ENCODE results near the gene ATF6.

The ATF6 gene

DNA sequence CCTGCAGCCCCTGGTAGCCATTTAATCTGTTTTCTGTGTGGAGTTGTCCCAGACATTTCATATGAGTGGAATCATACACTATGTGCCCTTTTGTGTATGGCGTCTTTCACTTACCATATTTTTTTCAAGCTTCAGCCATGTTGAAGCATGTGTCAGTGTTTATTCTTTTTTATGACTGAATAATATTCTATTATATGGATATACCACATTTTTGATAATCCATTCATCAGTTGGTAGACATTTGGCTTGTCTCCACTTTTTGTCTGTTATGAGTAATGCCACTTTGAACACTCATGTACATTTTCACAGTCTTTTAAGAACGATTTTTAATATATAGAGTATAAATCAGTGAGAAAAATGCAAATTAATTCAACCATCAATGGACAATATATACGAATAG is 44.7 kb downstream of the ATF6 start:
- H3K4me3 ChIP-seq (ENCODE audit: low read depth, low read length) = no peak overlapping the region
- in situ Hi-C loops (cut with HindIII; ENCODE audit: low sequenced_read_pairs) = no loop called here
- DNase-seq (ENCODE audit: low read depth, low spot score) = no peak
- TF ChIP-seq, protein P1, sequence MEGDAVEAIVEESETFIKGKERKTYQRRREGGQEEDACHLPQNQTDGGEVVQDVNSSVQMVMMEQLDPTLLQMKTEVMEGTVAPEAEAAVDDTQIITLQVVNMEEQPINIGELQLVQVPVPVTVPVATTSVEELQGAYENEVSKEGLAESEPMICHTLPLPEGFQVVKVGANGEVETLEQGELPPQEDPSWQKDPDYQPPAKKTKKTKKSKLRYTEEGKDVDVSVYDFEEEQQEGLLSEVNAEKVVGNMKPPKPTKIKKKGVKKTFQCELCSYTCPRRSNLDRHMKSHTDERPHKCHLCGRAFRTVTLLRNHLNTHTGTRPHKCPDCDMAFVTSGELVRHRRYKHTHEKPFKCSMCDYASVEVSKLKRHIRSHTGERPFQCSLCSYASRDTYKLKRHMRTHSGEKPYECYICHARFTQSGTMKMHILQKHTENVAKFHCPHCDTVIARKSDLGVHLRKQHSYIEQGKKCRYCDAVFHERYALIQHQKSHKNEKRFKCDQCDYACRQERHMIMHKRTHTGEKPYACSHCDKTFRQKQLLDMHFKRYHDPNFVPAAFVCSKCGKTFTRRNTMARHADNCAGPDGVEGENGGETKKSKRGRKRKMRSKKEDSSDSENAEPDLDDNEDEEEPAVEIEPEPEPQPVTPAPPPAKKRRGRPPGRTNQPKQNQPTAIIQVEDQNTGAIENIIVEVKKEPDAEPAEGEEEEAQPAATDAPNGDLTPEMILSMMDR (IDR thresholded peaks at IDR 0.05; ENCODE audit: low read depth, low read length) = no peak

DNA sequence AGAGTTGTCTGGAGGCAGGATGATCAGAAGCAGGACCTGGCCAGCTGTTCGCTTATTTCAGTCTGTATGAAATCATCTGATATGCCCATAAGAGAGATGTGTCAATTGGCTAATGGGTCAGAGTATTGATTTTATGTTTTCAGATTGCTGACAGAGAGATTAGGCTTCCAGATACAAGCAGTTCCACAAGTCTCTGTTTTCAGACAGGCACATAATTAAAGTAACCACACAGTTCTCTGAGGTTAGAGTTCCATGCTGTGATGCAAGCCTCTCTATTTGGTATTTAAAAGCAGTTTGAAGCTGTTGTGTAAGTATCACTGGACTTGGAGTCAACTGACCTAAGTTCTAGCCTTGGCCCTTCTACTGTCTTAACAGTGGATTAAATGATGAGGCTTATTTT is 50.1 kb downstream of the ATF6 start:
- DNase-seq (ENCODE audit: low read depth, low spot score) = peak; percentile 59
- in situ Hi-C loops (cut with HindIII; ENCODE audit: low sequenced_read_pairs) = no loop called here
- no peak overlapping the region for H3K4me3 ChIP-seq (ENCODE audit: low read depth, low read length)
- TF ChIP-seq, protein P1 (IDR thresholded peaks at IDR 0.05; ENCODE audit: low read depth, low read length) = no peak

DNA sequence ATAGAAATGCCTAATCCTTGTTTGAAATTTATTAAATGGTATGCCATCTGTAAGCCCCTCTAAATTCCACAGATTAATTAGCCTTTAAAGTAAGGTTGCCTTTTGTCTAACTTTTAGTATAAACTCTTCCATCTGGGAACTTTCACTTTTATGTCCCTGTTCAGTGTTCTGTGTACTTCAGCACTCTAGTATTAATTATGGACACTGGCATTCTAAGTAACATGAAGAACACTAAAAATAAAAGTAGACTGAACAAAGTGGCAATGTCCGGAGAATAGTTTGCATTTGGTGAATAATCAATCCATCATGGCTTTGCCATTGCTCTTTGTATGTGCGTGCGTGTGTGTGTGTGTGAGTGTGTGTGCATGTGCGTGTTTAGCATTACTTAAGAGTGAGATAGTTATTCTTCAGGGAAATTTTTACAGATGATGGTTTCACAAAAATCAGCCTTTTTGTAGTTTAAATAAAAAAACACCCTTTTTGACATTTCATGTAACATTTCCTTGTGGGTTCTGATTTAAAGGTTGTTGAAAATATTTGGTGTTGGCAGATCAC is 51.1 kb downstream of the ATF6 start:
- no peak overlapping the region for H3K4me3 ChIP-seq (ENCODE audit: low read depth, low read length)
- in situ Hi-C loops (cut with HindIII; ENCODE audit: low sequenced_read_pairs) = no loop called here
- DNase-seq (ENCODE audit: low read depth, low spot score) = no peak
- TF ChIP-seq, protein P1 (IDR thresholded peaks at IDR 0.05; ENCODE audit: low read depth, low read length) = no peak

DNA sequence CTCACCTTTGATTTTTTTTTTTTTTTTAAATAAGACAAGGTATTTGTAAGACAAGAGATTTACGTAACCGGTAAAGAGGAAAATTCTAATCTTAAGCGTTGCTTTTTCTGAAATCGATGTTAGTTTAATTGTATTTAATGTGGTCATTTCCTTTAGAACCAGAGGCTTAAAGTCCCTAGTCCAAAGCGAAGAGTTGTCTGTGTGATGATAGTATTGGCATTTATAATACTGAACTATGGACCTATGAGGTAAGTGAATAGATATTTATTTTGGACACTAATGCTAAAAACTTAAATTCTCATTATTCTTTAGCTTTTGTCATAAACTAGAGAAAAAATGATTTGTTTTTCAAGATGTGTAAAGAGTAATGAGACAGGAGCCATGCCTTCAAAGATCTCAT is 54.8 kb downstream of the ATF6 start:
- no peak overlapping the region for H3K4me3 ChIP-seq (ENCODE audit: low read depth, low read length)
- DNase-seq (ENCODE audit: low read depth, low spot score) = no peak
- TF ChIP-seq, protein P1 (IDR thresholded peaks at IDR 0.05; ENCODE audit: low read depth, low read length) = no peak
- in situ Hi-C loops (cut with HindIII; ENCODE audit: low sequenced_read_pairs) = no loop called here

DNA sequence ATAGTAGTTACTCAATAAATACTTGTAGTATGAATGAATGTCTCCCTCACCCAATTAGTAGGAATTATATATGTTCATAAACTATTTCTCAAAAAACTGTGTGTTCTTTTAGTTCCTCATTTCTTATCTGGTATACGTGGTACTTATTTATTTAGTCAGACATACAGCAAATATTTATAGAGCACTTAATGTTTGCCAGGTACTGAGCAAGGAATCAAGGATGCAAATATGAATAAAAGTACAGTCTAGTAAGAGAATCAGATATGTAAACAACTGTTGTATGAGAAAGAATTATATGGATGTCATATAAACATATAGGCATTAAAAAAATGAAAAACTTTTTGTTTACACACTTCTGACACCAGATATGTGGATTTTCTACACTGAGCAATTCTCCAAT is 58.5 kb downstream of the ATF6 start:
- in situ Hi-C loops (cut with HindIII; ENCODE audit: low sequenced_read_pairs) = no loop called here
- TF ChIP-seq, protein P1 (IDR thresholded peaks at IDR 0.05; ENCODE audit: low read depth, low read length) = no peak
- no peak overlapping the region for H3K4me3 ChIP-seq (ENCODE audit: low read depth, low read length)
- DNase-seq (ENCODE audit: low read depth, low spot score) = no peak

DNA sequence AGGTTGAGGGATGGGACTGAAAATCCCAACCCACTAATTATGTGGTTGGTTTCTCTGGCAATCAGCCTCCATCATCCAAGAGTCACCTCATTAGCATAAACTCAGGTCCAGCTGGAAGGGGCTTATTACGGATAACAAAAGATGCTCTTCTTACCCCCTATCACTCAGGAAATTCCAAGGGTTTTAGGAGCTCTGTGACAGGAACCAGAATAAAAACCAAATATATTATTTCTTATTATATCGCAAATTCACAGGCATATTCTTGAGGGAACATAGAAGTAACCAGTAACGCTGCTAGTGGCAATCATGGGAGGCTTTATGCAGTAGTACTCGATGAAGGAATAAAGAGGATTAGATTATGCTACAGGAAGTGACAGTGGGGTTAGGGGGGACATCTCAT is 59.7 kb downstream of the ATF6 start:
- in situ Hi-C loops (cut with HindIII; ENCODE audit: low sequenced_read_pairs) = no loop called here
- H3K4me3 ChIP-seq (ENCODE audit: low read depth, low read length) = no peak overlapping the region
- DNase-seq (ENCODE audit: low read depth, low spot score) = no peak
- TF ChIP-seq, protein P1 (IDR thresholded peaks at IDR 0.05; ENCODE audit: low read depth, low read length) = no peak

DNA sequence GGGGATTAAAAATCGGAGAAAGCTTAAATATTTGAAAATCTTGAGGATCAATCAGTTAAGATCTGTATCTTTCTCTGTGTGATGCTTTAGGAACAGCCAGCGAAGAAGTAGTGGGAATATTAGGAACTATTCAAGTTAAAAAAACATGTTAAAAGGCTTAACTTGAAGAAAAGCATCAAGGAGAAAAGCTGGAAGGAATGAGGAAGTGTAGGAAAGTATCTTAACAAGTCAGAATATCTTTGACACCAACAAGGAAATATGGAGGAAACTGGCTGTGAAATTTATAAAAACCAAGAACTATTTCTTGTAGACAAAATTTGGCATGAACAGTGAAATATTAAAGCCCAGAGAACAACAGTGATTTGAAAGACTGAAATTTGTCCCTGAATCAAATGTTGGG is 60.4 kb downstream of the ATF6 start:
- TF ChIP-seq, protein P1 (IDR thresholded peaks at IDR 0.05; ENCODE audit: low read depth, low read length) = no peak
- in situ Hi-C loops (cut with HindIII; ENCODE audit: low sequenced_read_pairs) = no loop called here
- DNase-seq (ENCODE audit: low read depth, low spot score) = no peak
- H3K4me3 ChIP-seq (ENCODE audit: low read depth, low read length) = no peak overlapping the region
